PFSK-1 (cell line): Measurements from ENCODE around the gene ENTPD2.

Experiments
- FOXP2 ChIP-seq: optimal IDR thresholded peaks from 2 replicates; pipeline ENCODE3; 2011; ENCODE audit warnings: borderline replicate concordance, control low read depth, inconsistent platforms; ENCODE audit not compliant: insufficient read depth; ENCODE audit errors: extremely low read length, extremely low read depth
- SIN3A ChIP-seq: IDR thresholded peaks from 2 replicates; pipeline ENCODE4 v1.6.1; 2012; ENCODE audit warnings: mild to moderate bottlenecking, low read length, moderate library complexity, borderline replicate concordance; ENCODE audit not compliant: insufficient read depth

DNA sequence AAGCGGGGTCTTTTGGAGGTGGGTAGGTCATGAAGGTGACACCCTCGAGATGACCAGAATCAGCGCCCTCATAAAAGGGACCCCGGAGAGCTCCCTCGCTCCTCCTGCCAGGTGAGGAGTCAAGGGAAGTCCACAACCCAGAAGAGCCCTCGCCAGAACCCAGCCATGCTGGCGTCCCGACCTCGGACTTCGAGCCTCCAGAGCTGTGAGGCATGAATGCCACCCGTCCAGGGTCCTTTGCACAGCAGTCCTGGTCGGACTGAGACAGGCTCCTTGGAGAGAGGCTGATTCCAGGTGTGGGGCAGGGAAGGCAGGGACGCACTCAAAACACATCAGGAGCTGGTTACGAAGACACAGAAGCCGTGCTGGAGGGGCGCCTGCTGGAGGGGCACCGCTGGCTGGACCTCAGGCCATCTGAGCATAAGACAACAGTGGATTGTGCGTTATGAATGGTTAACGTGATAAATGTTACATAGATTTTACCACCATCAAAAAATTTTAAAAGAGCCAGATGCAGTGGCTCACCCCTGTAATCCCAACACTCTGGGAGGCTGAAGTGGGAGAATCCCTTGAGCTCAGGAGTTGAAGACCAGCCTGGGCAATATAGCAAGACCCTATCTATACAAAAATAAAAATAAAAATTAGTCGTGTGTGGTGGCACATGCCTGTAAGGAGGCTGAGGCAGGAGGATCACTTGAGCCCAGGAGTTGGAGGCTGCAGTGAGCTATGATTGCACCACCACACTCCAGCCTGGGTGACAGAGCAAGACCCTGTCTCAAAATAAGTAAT lies 51.8 kb downstream of the ENTPD2 start:
- no peak for TF ChIP-seq SIN3A
- no peak for TF ChIP-seq FOXP2
